NT2/D1 (cell line): ENCODE measurements around the gene PAN3.

Source experiments
- DNase-seq: peaks from one replicate; pipeline ENCODE4 v3.0.0-alpha.2; 2011; ENCODE audit warnings: low read depth, low spot score
- H3K27me3 ChIP-seq: 2 replicates; pipeline ENCODE4 v1.6.0; 2011; ENCODE audit warnings: mild to moderate bottlenecking; ENCODE audit not compliant: insufficient read length, insufficient read depth
- H3K36me3 ChIP-seq: 2 replicates; pipeline ENCODE4 v1.6.1; 2011; ENCODE audit warnings: mild to moderate bottlenecking, low read length, mixed read lengths; ENCODE audit not compliant: insufficient read depth, insufficient read length
- H3K4me1 ChIP-seq: 2 replicates; pipeline ENCODE4 v1.5.1; 2011; ENCODE audit not compliant: insufficient read depth, insufficient read length
- H3K4me3 ChIP-seq: 2 replicates; pipeline ENCODE4 v1.5.1; 2011; ENCODE audit warnings: low read depth; ENCODE audit not compliant: insufficient read length
- H3K9ac ChIP-seq: 2 replicates; pipeline ENCODE4 v1.6.0; 2011; ENCODE audit warnings: low read depth; ENCODE audit not compliant: insufficient read length
- H3K9me3 ChIP-seq: 2 replicates; pipeline ENCODE4 v1.5.1; 2011; ENCODE audit warnings: mild to moderate bottlenecking, low read length; ENCODE audit not compliant: insufficient read depth
- SUZ12 ChIP-seq: IDR thresholded peaks from 2 replicates; pipeline ENCODE4 v1.6.1; 2011; ENCODE audit not compliant: insufficient read length, insufficient read depth; ENCODE audit errors: extremely low read depth
- YY1 ChIP-seq: IDR thresholded peaks from 2 replicates; pipeline ENCODE4 v1.6.1; 2011; ENCODE audit not compliant: insufficient read length, insufficient read depth
- ZNF274 ChIP-seq: IDR thresholded peaks from 2 replicates; pipeline ENCODE4 v1.6.1; 2011; ENCODE audit warnings: mild to moderate bottlenecking, low read depth, low read length

Gene PAN3

DNA sequence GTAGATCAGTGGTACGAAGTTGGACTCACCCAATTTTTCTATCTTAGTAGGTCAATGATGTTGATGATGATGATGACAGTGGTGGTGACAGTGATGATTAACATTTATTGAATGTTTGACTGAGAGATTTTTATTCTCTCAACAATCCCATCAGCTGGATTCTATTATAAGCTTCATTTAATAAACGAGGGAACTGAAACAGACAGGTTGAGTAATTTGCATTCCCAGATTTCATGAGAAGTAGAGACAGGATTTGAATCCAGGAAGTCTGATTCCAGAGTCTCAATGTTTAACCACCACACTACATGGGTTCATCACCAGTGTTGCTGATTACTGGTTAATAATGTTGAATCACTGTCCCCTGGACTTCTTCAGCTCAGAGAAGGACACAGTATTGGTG is 187.7 kb downstream of the PAN3 start:
- Histone ChIP-seq H3K36me3 (no peaks in the 10 kb centered on the region), H3K4me1 (no peaks in the 10 kb centered on the region), H3K9ac (no peak overlapping the region), H3K4me3 (no peak overlapping the region), H3K27me3 (no peaks in the 10 kb centered on the region), H3K9me3 (peaks cover 10% of the 10 kb centered on the region; the same call in 1 of the 2 replicates)
- DNase-seq = no peak
- TF ChIP-seq ZNF274 (no peak), YY1 (no peak), SUZ12 (no peak)

DNA sequence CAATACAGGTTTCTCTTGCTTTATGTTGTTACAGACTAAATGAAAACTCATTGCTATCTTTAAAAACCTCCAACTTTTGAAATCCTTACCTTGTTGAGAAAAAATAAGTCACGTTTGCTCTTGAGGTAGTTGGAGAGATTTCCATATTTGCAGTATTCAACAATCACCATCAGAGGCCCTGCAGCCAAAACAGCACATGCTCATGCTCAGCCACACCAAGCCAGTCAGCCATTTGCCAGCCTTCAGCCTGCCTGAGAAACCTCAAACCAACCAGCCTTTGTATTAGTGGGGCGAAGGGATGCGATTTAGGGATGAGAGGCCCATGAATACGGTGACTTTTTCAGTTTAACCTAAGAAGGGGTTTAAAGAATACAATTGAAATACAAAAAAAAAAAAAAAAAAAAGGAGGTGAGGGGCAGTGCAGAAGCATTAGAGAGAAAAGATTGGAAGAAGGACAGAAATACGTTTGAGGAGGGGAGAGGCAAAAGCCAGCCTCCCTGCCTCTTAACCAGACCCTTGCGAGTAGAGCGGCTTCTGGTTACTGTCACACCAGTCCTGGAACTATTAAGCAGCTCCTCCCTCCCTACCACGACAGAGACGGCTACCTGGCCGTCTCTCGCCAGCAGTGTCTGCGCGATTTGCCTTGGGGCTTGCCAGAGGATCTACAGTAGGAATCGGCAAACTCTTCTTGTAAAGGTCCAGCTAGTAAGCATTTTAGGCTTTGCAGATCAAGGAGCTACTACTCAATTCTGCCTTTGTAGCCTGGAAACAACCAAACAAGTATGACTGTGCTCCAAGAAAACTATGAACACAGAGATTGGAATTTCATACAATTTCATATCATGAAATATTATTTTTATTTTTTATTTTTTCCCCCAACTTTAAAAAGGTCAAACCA is 189.3 kb downstream of the PAN3 start:
- no peak for DNase-seq
- Histone ChIP-seq H3K9me3 (peaks cover 10% of the 10 kb centered on the region; the same call in 1 of the 2 replicates), H3K4me1 (no peaks in the 10 kb centered on the region), H3K27me3 (no peaks in the 10 kb centered on the region), H3K36me3 (no peaks in the 10 kb centered on the region), H3K4me3 (no peak overlapping the region), H3K9ac (no peak overlapping the region)
- TF ChIP-seq ZNF274 (no peak), SUZ12 (no peak), YY1 (no peak)

DNA sequence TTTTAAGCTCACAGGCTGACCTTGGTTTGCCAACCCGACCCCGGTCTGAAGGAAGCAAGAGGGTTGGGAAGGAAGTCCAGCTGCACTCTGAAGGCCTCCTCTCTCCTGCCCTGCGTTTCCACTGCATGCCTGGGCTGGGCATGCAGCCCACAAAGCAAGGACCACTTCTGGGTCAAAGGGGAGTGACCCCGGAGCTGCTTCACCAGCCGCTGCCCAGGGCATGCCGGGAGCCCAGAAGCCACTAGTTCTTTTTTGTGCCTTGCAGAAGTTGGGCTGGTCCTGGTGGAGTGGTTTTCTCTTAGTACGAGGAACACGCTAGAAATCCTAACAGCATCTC is 189.9 kb downstream of the PAN3 start:
- Histone ChIP-seq H3K9ac (no peak overlapping the region), H3K36me3 (no peaks in the 10 kb centered on the region), H3K27me3 (no peaks in the 10 kb centered on the region), H3K4me1 (no peaks in the 10 kb centered on the region), H3K9me3 (peaks cover 10% of the 10 kb centered on the region; the same call in 1 of the 2 replicates), H3K4me3 (no peak overlapping the region)
- no peak for TF ChIP-seq SUZ12
- TF ChIP-seq YY1 = no peak
- TF ChIP-seq ZNF274 = no peak
- DNase-seq = no peak

DNA sequence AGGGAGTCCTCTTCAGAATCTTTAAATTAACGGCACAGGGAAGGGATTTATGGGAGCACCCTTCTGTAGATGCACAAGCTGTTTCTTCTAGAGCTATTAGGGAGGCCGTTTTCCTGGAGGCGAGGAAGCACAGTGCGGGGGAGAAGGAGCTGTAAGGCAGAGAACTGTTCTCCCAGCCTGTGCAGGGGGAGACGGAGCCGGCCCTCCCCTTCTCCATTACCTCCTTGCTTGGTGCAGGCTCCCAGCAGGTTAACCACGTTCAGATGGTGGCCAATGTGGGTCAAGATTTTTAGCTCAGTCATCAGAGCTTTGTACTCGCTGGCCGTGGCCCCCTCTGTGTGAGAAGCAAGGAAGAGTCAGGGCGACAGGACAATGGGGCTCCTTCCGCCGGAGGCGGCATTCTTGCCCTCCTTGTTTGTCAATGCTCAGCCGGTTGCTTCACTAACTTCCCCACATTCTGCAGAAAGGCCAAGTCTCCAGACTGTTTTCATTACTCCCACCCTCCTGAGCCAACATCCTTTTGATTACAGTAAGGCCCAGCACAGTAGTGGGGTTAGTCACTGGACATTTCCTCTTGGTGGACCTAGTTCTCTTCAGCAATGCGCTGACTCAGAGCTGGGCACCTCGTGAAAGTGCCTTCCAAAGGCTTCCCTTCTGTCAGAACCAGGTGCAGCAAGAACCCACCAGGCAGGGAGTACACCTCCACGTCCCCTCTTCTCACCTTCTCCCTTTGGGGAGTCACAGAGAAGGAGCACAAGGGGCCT is 191.2 kb downstream of the PAN3 start:
- DNase-seq = no peak
- no peaks in the 10 kb centered on the region for H3K36me3 ChIP-seq

DNA sequence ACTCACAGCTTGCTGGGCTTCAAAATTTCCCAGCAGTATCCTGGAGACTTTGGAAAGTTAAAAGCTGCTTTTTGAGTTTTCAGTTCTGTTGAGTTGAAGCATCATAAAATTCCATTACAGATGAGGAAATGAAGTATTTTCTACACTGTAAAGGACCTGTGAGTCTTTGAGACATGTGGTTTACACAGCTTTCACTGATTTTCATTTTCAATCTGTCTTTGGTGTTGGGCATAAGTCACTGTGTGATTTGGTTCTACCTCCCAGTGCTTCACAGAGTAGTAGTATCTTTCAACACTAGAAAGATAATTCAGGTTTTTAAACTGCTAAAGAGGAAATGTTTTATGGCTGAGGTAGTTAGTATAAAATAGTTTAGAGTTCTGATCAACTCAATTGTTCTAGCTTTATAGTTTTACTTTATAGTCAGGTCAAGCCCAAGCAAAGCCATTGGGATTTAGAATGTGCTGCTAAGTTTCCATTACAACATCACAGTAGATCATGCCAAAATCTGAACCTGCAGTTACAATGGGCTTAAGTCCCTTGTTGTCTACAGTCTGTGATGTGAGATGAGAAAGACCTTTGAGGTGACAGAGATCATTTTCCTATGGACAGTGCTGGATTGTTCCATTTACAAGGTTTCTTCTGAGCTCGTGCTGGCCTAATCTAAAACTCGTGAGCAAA is 195.0 kb downstream of the PAN3 start:
- no peak overlapping the region for H3K4me3 ChIP-seq
- H3K9ac ChIP-seq = no peak overlapping the region
- H3K4me1 ChIP-seq = peaks cover 2% of the 10 kb centered on the region
- no peak for DNase-seq
- no peaks in the 10 kb centered on the region for H3K27me3 ChIP-seq
- no peaks in the 10 kb centered on the region for H3K36me3 ChIP-seq
- peaks cover 7% of the 10 kb centered on the region; the same call in 1 of the 2 replicates for H3K9me3 ChIP-seq
- no peak for TF ChIP-seq SUZ12
- no peak for TF ChIP-seq ZNF274
- no peak for TF ChIP-seq YY1

More for the DNA sequence above, 191.2 kb downstream of the PAN3 start:
- H3K4me3 ChIP-seq = no peak overlapping the region
- H3K27me3 ChIP-seq = no peaks in the 10 kb centered on the region
- no peaks in the 10 kb centered on the region for H3K4me1 ChIP-seq
- peaks cover 10% of the 10 kb centered on the region; the same call in 1 of the 2 replicates for H3K9me3 ChIP-seq
- no peak overlapping the region for H3K9ac ChIP-seq
- no peak for TF ChIP-seq ZNF274
- TF ChIP-seq SUZ12 = no peak

DNA sequence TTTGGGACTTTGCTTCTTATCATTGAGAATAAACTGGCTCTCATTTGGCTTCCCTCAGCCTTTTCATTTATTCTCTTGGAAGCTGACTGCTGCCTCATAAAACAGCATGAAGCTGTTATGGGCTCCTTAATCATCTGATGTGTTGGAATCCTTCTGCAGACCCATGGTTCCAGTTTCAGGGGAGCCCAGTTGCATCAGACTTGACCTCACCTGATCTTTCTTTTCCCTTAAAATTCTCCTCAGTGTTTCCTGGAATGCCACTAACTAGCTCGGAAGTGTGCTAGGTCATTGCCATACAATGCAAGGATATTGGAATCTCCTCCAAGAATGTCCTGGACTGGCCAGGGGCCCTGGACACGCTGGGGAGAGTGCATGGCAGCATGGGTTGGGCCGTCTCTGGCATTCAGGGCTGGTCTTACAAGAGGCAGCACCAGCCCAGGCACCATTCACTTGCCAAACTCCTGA is 197.9 kb downstream of the PAN3 start:
- H3K4me1 ChIP-seq = peaks cover 2% of the 10 kb centered on the region
- H3K27me3 ChIP-seq = no peaks in the 10 kb centered on the region
- H3K9me3 ChIP-seq = no peaks in the 10 kb centered on the region
- no peak overlapping the region for H3K4me3 ChIP-seq
- no peaks in the 10 kb centered on the region for H3K36me3 ChIP-seq
- no peak overlapping the region for H3K9ac ChIP-seq
- DNase-seq = no peak
- TF ChIP-seq SUZ12 (no peak), YY1 (no peak), ZNF274 (no peak)
